HG02798 (cell line): ENCODE results near the gene LRRIQ1.

Source experiments
- ATAC-seq: cut with Tn5 transposase; IDR thresholded peaks from one replicate; pipeline ENCODE4 v1.9.1; 2021; ENCODE audit warnings: mild to moderate bottlenecking; ENCODE audit not compliant: unreplicated experiment, poor library complexity

LRRIQ1 gene

DNA sequence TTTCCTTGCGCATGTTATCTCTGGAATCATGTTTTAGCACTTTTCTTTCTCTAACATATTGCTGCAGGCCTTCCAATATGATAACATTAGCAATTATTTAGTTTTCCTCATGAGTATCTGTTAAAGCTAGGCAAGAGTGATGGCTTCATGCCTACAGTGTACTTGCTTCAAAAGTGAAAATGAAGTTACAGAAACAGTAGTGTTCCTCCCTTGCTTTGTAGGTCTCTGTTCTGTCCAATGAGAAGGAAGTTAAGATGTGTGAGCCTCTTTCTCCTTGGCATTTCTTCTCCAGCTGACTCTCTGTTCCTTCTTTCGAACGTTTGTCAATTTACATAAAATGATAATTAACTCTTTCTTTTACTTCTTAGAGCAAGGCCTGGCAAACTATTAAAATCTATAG is 22.2 kb downstream of the LRRIQ1 start:
- peak; percentile 61 for ATAC-seq

DNA sequence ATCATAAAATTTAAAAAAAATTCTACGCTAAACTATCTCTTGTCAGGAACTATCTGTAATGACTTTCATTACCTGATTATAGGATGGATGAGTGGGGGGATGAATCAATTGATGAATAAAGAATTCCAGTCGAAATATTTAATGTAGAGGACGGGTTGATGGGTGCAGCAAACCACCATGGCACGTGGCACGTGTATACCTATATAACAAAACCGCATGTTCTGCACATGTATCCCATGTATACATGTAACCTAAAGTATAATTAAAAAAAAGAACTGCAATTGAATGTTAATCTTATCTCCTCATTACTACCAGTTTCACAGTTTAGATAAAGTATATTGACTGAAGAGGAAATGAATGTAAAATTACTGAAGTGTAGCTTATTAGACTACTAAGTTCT is 23.4 kb downstream of the LRRIQ1 start:
- no peak for ATAC-seq

DNA sequence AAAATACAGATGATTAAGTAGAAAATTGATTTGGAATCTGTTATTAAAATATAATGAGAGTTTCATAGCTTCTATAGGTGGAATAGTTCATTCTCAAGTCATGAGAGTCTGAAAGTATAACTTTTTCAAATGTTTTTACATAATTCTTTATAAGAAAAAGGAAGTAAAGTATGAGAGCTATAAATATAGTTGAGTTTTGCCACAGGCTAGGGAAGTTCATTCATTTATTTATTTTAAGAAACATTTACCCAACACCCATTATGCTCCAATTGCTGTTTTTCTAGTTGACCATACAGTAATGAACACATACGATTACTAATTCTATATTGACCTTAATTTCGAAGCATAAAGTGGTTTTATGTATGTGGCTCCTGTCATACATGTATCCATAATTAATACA is 24.8 kb downstream of the LRRIQ1 start:
- no peak for ATAC-seq

DNA sequence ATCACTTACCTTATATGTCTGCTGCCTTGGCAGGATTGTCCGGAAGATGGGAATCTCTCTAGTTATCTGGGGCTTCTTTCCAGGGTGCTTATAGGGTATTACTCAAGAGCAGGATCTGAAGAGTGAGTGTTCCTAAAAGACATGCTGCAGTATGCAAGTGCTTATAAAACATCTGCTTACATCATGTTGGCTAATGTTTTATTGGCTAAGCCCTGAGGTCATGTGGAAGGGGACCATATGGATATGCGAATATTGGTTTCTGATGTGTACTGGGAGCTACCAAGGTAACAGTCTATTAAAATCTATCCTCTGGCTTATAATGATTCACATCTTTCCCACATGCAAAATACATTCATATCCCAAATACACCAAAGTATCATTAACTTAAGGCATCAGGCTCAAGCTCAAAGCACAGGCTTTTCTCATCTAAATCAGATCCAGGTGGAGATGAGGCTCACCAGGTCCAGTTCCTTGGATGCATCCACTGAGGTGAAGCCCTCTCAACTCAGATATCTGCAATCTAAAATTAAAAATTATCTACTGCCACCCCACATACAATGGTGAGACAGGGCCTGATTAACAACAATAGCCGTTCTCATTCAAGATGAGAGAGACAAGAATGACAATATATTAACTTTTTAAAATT is 29.8 kb downstream of the LRRIQ1 start:
- no peak for ATAC-seq

DNA sequence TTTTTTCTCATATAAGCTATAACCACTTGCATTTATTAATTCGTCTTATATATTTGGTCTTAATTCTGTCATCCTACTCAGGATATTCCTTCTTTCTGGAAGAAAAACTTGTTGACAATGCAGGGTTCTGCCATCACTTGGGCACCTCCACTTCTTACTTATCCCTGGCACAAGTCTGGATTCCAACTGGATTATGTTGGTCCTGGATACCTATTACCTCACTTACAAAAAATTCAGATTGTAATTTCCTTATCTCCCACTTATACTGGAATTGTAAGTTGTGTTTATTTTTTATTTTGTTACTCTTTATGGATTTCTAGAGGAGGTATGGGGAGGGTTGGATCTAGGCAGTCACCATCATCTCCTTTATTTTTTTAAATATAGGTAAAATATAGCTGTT is 36.7 kb downstream of the LRRIQ1 start:
- no peak for ATAC-seq

DNA sequence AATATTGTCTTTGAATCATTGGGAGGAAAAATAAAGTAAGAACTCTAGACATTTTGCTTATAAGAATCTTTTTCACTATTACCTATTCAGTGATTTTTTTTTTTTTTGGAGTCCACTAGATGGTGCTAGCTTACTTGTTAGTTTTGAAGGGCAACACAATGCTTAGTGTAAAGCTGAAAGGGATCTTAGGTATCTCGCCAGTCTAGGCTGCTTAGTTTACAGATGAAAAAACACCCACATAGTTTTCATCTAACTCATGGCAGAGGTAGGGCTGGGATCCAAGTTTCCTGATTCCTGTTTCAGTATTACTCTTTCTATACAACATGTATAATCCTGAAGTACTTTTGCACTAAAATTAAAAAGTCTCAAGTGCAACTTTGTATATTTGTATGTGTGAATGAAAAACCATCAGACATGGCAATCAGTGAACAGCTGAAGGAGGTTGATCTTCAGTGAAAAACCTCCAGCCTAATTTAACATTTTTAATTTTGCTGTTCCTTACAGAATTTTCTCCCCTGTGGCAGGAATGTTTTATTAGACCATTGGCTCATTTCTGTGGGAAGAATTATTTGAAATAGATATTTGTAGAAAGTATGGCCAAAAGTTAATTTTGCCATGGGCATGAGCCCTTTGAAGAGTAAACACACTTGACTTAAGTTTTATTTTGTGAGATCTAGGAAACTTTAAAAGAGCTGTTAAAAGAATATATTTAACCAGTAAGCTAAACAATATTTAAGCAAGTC is 40.7 kb downstream of the LRRIQ1 start:
- ATAC-seq = peak; percentile 81

DNA sequence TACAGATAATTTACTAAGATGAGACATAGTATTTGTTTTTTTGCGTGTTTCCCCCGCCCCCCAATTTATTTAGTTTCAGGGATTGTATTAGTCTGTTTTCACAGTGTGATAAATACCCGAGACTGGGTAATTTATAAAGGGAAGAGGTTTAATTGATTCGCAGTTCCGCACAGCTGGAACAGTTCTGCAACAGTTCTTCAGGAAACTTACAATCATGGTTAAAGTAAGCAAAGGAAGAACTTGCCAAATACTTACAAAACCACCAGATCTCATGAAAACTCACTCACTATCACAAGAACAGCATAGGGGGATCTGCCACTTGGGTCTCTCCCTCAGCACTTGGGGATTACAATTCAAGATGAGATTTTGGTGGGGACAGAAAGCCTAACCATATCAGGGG is 48.9 kb downstream of the LRRIQ1 start:
- ATAC-seq = no peak

DNA sequence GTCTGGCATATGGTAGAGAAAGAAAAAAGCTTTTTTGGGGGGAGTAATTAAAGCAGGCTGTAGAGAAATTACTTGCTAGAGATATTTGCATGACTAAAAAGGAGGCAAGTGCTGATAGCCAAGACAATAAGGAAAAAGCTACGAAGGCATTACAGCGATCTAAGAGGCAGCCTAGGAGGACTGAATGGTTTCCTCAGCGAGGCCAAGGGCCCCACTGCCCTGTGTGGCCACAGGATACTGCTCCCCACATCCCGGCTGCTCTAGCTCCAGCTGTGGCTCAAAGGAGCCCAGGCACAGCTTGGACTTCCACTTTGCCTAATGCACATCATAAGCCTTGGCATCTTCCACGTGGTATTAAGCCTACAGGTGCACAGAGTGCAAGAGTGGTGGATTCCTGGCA is 53.6 kb downstream of the LRRIQ1 start:
- no peak for ATAC-seq

DNA sequence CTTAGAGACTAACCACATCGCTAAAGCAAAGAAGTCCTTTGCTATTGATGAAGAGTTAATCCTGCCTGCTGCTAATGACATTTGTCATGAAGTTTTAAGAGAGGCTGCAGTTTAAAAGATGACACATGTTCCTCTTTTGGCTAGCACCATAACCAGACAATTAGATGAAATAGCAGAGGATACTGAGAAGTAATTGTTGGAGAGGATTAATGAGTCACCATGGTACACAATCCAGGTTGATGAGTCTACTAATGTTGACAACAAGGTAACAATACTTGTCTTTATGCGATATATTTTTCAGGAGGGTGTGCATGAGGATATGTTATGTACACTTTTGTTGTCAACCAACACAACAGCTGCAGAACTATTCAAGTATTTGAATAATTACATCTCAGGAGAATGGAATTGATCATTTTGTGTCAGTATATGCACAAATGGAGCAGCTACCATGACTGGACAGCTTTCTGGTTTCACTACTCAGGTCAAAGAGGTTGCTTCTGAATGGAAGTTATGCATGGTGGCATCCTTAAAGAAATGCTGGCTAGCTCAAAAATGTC is 56.7 kb downstream of the LRRIQ1 start:
- no peak for ATAC-seq

DNA sequence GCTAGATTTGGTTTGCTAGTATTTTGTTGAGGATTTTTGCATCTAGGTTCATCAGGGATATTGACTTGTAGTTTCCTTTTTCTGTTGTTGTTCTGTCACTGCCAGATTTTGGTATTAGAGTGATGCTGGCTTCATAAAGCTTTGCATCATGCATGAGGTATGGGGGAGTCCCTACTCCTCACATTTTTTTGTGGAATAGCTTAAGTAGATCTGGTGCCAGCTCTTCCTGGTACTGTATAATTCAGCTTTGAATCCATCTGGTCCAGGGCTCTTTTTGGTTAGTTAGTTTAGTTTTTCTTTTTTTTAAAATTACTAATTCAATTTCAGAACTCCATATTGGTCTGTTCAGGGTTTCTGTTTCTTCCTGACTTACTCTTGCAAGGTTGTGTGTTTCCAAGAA is 59.4 kb downstream of the LRRIQ1 start:
- ATAC-seq = no peak

DNA sequence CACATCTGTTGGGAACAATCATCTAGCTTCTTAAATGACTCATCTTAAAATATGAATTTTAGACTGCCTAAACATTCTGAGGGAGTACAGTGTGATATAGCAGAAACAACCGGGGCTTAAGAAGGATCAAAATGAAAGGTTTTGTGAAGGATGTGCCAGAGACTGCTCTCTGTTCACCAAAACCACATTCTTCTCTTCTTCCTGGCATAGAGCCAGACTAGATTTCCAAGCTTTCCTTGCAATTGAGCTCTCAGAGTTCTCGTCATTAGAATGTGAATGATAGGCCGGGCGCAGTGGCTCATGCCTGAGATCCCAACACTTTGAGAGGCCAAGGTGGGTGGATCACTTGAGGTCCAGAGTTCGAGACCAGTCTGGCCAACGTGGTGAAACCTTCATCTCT is 94.5 kb downstream of the LRRIQ1 start:
- ATAC-seq = no peak

DNA sequence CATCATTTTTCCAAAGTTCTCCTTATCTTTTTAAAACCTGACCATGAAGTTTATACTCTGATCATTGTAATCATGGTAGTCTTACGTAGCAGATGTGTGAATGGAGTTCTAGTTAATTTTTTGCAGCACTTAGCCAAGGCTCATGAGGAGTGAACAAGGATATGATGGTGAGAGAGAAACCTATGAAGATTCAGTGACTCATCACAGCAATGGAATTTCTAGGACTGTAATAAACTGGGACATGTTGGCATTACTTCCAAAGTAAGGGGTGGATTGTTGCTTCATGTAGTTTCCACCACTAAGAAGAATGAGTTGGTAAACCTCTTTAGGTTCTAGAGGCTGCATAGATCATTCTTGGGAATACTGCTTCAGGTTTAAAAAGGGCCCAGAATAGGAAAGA is 102.7 kb downstream of the LRRIQ1 start:
- ATAC-seq = no peak

DNA sequence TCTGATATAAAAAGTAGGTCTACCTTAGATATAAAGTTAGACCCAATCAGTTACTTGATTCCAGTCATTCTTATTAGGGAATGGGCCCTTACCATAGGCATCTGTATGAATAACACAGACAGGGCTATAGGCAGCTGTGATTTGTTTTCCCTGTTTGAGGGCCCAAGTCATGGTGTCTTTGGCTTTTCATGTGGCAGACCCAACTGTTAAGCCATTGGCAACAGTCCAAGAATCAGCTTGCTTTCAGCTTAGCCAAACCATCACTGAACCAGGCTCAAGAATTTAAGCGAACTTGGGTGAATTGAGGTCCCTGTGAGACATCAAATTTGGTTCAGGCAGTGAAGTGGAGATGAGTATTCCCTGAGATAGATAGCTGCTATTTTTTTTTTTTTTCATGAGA is 111.2 kb downstream of the LRRIQ1 start:
- no peak for ATAC-seq

DNA sequence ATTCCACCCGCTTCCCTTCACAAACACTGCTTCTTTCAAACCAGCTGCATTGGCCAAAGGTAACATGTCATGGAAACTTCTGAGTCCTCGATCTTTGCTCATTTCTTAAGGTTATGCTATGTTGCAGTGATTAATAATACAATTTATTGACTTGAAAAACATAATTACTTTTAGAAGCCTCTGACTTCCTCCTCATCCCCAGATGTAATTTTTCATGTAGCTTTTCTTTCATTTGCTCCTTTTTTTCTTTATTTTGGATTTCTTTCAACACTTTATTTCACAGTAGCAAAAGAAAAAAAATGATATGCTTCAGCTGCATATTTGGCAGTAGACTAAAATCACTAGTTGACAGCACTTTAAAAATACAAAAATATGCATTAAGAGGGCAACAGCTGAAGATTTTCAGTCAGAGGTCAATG is 116.2 kb downstream of the LRRIQ1 start:
- no peak for ATAC-seq

DNA sequence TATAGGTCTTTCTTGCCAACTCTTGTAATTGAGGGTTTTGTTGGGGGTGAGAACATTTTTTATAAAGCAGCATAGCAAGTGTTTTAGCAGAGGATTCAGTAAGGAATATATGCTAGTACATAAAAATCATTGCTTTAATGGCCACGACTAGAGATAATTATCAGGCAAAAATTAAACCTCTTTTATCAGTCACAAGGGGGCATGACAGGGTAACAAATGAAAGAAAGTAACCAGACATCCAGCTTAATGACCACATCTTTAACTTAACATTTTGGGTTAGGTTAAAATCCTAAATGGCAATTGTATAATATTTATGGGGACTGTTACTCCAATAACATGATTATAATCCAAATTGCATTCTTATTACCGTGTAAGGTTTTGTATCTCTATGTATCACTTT is 119.6 kb downstream of the LRRIQ1 start:
- ATAC-seq = no peak

DNA sequence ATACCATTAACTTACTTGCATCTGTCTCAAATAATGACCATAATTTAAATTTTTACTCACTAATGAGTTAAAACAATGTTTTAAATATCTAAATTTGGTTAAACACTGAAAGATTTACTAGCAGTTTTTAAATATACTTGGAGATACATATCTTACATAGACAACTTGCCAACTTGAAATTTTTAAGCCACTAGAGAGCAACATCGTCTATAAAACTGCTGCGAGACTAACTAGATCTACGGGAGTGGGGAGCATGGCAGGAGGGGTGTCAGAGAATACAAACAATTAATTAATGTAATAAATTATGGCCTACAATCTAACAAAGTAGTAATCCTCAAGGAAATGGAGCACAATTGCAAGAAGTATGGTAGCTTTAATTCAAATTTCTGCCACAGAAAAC is 120.4 kb downstream of the LRRIQ1 start:
- ATAC-seq = no peak

DNA sequence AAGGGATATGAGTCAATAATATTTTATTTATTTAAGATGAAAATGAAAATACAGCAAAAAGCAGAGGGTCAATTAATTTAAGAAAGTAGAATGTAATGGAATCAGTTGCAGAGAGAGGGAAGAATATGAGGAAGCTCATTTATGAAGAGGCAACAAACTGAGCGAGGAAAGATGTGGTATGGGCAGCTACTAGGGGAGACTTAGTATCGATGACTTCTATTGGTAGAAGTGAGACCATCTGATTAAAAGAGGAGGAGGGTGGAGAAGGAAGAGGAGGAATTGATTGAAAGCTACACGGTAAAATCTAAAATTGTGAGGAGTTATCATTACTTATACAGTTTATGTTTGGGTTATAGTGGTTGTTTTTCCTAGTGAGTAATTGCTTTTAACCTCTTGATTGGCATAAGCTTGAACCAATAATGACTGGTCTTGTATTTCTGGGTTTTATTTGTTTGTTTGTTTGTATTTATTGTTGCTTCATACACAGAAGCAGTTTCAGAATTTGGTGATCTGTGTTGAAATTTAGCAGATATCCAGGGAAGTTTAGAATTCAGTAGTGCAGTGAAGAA is 121.0 kb downstream of the LRRIQ1 start:
- no peak for ATAC-seq

DNA sequence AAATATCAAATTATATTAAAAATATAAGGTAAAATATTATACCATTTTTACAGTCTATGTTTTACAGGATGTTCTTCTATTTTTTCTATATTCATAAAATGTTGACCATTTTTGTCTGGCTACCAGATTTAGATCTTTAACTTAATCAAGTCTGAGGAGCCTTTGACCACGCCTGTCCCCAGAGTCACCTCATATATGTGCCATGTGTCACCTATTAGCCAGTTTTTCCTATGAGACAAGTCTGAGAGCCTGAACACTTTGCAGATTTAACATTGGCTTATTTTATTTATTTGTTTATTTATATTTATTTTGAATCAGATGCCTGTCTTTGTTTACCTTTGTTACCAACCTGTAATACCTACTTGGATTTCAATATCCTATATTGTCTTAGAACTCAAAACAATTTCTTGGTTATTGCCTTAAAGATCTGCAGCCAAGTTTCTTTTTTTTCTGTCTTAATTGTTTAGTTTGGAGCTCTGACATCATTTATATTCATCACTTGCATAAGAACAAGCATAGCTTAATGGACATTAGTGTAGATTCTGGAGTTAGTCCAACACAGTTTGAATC is 127.7 kb downstream of the LRRIQ1 start:
- ATAC-seq = no peak

DNA sequence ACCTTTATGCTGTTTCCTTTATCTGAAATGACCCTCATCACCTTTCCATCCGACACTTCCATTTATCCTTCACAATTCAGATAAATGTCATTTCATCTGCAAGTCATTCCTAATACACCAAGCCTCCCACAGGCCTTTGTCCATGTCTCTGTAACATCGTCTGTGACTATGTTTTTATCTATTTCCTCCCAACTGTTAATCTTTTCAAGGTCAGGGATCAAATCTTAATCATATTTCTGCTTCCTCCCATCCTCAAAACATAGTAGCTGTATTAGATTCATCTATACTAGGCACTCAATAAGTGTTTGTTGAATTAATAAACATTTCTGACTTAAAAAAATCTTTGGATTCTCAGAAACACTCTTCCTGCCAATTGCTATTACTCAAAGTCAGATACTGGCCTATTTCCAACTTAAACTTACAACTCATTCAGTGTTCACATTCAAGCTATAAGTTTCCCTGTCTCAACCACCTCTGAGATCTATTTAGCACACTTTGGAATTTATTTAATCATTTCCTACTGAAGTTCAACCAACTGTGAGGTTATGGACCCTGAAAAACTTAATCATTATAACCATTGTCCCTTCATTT is 143.6 kb downstream of the LRRIQ1 start:
- no peak for ATAC-seq

DNA sequence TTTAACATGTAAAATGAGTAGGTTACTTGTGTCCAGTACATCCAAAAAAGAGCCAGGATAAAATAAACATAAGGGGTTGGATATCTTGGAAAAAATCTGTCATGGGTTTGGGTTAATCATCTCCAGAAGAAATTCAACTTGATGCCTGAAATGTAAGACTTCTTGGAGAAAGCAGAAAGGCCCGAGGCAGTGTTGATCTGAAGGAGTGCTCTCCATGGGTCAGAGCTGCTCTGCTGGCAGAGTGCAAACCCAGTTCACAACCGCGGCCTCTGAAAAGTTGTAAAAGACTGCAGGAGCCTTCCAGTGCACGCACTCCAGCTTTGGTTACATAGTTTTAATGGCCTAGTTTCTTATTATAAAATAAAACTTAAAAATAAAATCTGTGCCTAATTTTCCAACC is 146.5 kb downstream of the LRRIQ1 start:
- ATAC-seq = no peak

DNA sequence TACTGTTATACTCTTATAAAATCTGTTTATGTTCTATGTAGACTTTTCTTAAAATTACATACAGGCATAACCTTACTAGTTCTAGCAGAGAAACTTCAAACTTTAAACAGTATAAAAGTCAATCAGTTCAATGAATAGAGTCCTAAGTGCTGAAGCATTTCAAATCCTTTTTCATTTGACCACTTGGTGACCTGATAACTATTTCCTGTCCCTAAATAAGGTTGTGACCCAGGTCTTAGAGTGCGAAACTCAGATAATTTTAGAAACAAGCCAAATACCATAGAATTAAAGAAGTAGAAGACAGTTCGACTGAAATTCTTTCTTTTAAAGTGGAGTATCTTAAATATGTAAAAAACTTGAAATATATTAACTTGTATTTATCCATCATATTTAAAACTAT is 147.7 kb downstream of the LRRIQ1 start:
- ATAC-seq = no peak
